Stimulated activated naive CD8-positive, alpha-beta T cell treated with anti-CD3 and anti-CD28 coated beads, Interleukin-15, Interleukin-2, amounts not matched to agents 100 U/mL and 50 U/mL, for 24 hours (primary cell): Measurements from ENCODE around the gene KIF24.
"Not testable (repeated sequence)": the region's sequence is repeated elsewhere in the genome, so short reads cannot be mapped to it uniquely, and the experiment has no call there.

Experiments
- ATAC-seq: fragments of 150-1000 bp; cut with Tn5 transposase; one replicate; pipeline ENCODE4 v1.10.0; 2021
- DNase-seq: peaks from one replicate; pipeline ENCODE4 v3.0.0; 2021

Gene KIF24

GRCh38 chr9:34326690-34327089, 2.4 kb downstream of the KIF24 start:
- ATAC-seq, result no peak
- DNase-seq, result no peak

- DNase-seq (no peak), ATAC-seq (no peak)
These were observed 6.0 kb downstream of the KIF24 start for GRCh38 chr9:34322899-34323591.

GRCh38 chr9:34321451-34321850, 7.6 kb downstream of the KIF24 start:
- ATAC-seq, result no peak
- DNase-seq, result no peak

GRCh38 chr9:34318163-34318790, 10.8 kb downstream of the KIF24 start:
- DNase-seq (no peak), ATAC-seq (no peak)

GRCh38 chr9:34317436-34317835, 11.6 kb downstream of the KIF24 start:
- ATAC-seq (no peak), DNase-seq (no peak)

- DNase-seq (no peak), ATAC-seq (no peak)
These were observed 17.4 kb downstream of the KIF24 start for GRCh38 chr9:34311499-34312185.

- no peak for DNase-seq
- ATAC-seq, result no peak
These were observed 18.9 kb downstream of the KIF24 start for GRCh38 chr9:34310215-34310614.

GRCh38 chr9:34308316-34308715, 20.8 kb downstream of the KIF24 start:
- DNase-seq, ATAC-seq: not testable (repeated sequence)

- not testable (repeated sequence) for DNase-seq, ATAC-seq
These were observed 28.0 kb downstream of the KIF24 start for GRCh38 chr9:34301064-34301463.

GRCh38 chr9:34292552-34292951, 36.5 kb downstream of the KIF24 start:
- ATAC-seq (no peak), DNase-seq (no peak)

GRCh38 chr9:34291423-34291822, 37.6 kb downstream of the KIF24 start:
- DNase-seq, result no peak
- ATAC-seq, result no peak

- DNase-seq (no peak), ATAC-seq (no peak)
These were observed 38.0 kb downstream of the KIF24 start for GRCh38 chr9:34291023-34291422.

GRCh38 chr9:34289159-34289558, 39.9 kb downstream of the KIF24 start:
- no peak for DNase-seq
- ATAC-seq, result no peak

GRCh38 chr9:34282096-34282495, 47.0 kb downstream of the KIF24 start:
- ATAC-seq, result no peak
- no peak for DNase-seq

- ATAC-seq, result no peak
- no peak for DNase-seq
These were observed 49.7 kb downstream of the KIF24 start for GRCh38 chr9:34279411-34279810.
